ENCODE measurements around the gene LVRN.

GRCh38 chr5:115932991-115933390, 29.3 kb upstream of the LVRN start:
- no peak for TF ChIP-seq POLR2A (IDR thresholded peaks at IDR 0.05)
- no peak for TF ChIP-seq POLR2AphosphoS5 (IDR thresholded peaks at IDR 0.05)
- TF ChIP-seq CTCF (IDR thresholded peaks at IDR 0.05), result no peak
- no peak for TF ChIP-seq EP300 (IDR thresholded peaks at IDR 0.05)

Data from gastroesophageal sphincter (tissue), 3 donors.